H9 (cell line): Measurements from ENCODE around the gene ST8SIA2. TPM values are rescaled to one million over a fixed set of nuclear protein-coding genes. Genes with fewer than 3 reads are reported as not detected.

ENCODE experiments used
- DNase-seq: peaks from one replicate; pipeline ENCODE4 v3.0.0-alpha.2; 2017
- H2AFZ ChIP-seq: one replicate; pipeline ENCODE4 v1.6.1; 2013; ENCODE audit warnings: mild to moderate bottlenecking, low read length, control low read depth, moderate library complexity
- H2AK5ac ChIP-seq: 2 replicates; pipeline ENCODE4 v1.6.1; 2013; ENCODE audit warnings: low read length, control low read depth, mixed read lengths; ENCODE audit not compliant: insufficient read length
- H2BK120ac ChIP-seq: one replicate; pipeline ENCODE4 v1.6.1; 2013; ENCODE audit warnings: low read depth, mild to moderate bottlenecking, low read length, control low read depth, inconsistent platforms; ENCODE audit not compliant: poor library complexity, severe bottlenecking
- H2BK12ac ChIP-seq: 2 replicates; pipeline ENCODE4 v1.6.1; 2013; ENCODE audit warnings: low read length, control low read depth, mixed read lengths, low read depth; ENCODE audit not compliant: insufficient read length
- H2BK15ac ChIP-seq: 2 replicates; pipeline ENCODE4 v1.6.1; 2013; ENCODE audit warnings: low read depth, low read length, control low read depth
- H2BK20ac ChIP-seq: one replicate; pipeline ENCODE4 v1.6.1; 2013; ENCODE audit warnings: low read depth, mild to moderate bottlenecking, low read length, control low read depth, inconsistent platforms; ENCODE audit not compliant: poor library complexity, severe bottlenecking
- H2BK5ac ChIP-seq: 2 replicates; pipeline ENCODE4 v1.6.1; 2013; ENCODE audit warnings: low read length, control low read depth, mixed read lengths; ENCODE audit not compliant: insufficient read length
- H3K14ac ChIP-seq: 2 replicates; pipeline ENCODE4 v1.6.1; 2013; ENCODE audit warnings: low read length, control low read depth; ENCODE audit not compliant: insufficient read depth
- H3K18ac ChIP-seq: 2 replicates; pipeline ENCODE4 v1.6.1; 2013; ENCODE audit warnings: low read depth, mild to moderate bottlenecking, mixed read lengths, low read length, control low read depth; ENCODE audit not compliant: insufficient read length
- H3K23ac ChIP-seq: 2 replicates; pipeline ENCODE4 v1.6.1; 2013; ENCODE audit warnings: low read length, control low read depth, mixed read lengths, low read depth; ENCODE audit not compliant: insufficient read length
- H3K23me2 ChIP-seq: 2 replicates; pipeline ENCODE4 v1.6.1; 2013; ENCODE audit warnings: low read depth, mild to moderate bottlenecking, mixed read lengths, low read length, control low read depth; ENCODE audit not compliant: insufficient read length, poor library complexity, severe bottlenecking
- H3K27ac ChIP-seq: 2 replicates; pipeline ENCODE4 v1.5.1; 2013; ENCODE audit warnings: low read length, control low read depth, mixed read lengths, low read depth; ENCODE audit not compliant: insufficient read length
- H3K27me3 ChIP-seq: 2 replicates; pipeline ENCODE4 v1.6.1; 2013; ENCODE audit warnings: low read length, control low read depth, inconsistent platforms; ENCODE audit not compliant: insufficient read depth
- H3K4ac ChIP-seq: 2 replicates; pipeline ENCODE4 v1.6.1; 2013; ENCODE audit warnings: low read depth, mild to moderate bottlenecking, control low read depth, inconsistent platforms, low read length, moderate library complexity
- H3K4me1 ChIP-seq: 2 replicates; pipeline ENCODE4 v1.6.1; 2013; ENCODE audit warnings: low read length, control low read depth, inconsistent platforms; ENCODE audit not compliant: insufficient read depth
- H3K4me2 ChIP-seq: 2 replicates; pipeline ENCODE4 v1.6.1; 2013; ENCODE audit warnings: low read length, control low read depth, mixed read lengths; ENCODE audit not compliant: insufficient read length, insufficient read depth
- H3K56ac ChIP-seq: 2 replicates; pipeline ENCODE4 v1.6.1; 2013; ENCODE audit warnings: low read depth, mild to moderate bottlenecking, mixed read lengths, low read length, control low read depth; ENCODE audit not compliant: insufficient read length
- H3K79me1 ChIP-seq: 2 replicates; pipeline ENCODE4 v1.6.1; 2013; ENCODE audit warnings: low read depth, mild to moderate bottlenecking, moderate library complexity, low read length, control low read depth, inconsistent platforms; ENCODE audit not compliant: insufficient read depth, poor library complexity, severe bottlenecking
- H3K79me2 ChIP-seq: 2 replicates; pipeline ENCODE4 v1.6.1; 2013; ENCODE audit warnings: low read length, control low read depth, inconsistent platforms; ENCODE audit not compliant: insufficient read depth
- H3K9ac ChIP-seq: 2 replicates; pipeline ENCODE4 v1.6.1; 2013; ENCODE audit warnings: low read length, control low read depth, mixed read lengths; ENCODE audit not compliant: insufficient read length; ENCODE audit errors: extremely low read depth
- H3K9me3 ChIP-seq: one replicate; pipeline ENCODE4 v1.6.1; 2013; ENCODE audit warnings: low read depth, low read length, inconsistent platforms; ENCODE audit not compliant: control insufficient read depth
- H3T11ph ChIP-seq: one replicate; pipeline ENCODE4 v1.6.1; 2013; ENCODE audit warnings: mild to moderate bottlenecking, low read length, control low read depth, inconsistent platforms
- H4K20me1 ChIP-seq: one replicate; pipeline ENCODE4 v1.6.1; 2013; ENCODE audit not compliant: control insufficient read depth, insufficient read length, insufficient read depth
- H4K5ac ChIP-seq: 2 replicates; pipeline ENCODE4 v1.6.1; 2013; ENCODE audit warnings: low read depth, mild to moderate bottlenecking, mixed read lengths, low read length, control low read depth; ENCODE audit not compliant: insufficient read length
- H4K8ac ChIP-seq: replicated peaks from 2 replicates; pipeline ENCODE4 v1.6.1; 2013; ENCODE audit warnings: low read length, control low read depth, mixed read lengths, low read depth; ENCODE audit not compliant: insufficient read length
- H4K91ac ChIP-seq: 2 replicates; pipeline ENCODE4 v1.6.1; 2013; ENCODE audit warnings: low read depth, mild to moderate bottlenecking, moderate library complexity, mixed read lengths, low read length, control low read depth; ENCODE audit not compliant: insufficient read length
- H3K27ac Mint-ChIP-seq, 3 experiments: 2 replicates in 2 of 3; 3 replicates in 1 of 3; pipeline ENCODE4 v1.8.0; 2020 to 2021; ENCODE audit warnings: mixed read lengths in 3 of 3, mild to moderate bottlenecking in 1 of 3, moderate library complexity in 1 of 3
- H3K27me3 Mint-ChIP-seq: 2 replicates; pipeline ENCODE4 v1.8.0; 2021; ENCODE audit warnings: low read depth, mild to moderate bottlenecking, moderate library complexity, mixed read lengths
- H3K36me3 Mint-ChIP-seq, 3 experiments: 2 replicates in 2 of 3; 3 replicates in 1 of 3; pipeline ENCODE4 v1.8.0; 2020 to 2021; ENCODE audit warnings: low read depth in 3 of 3, mixed read lengths in 3 of 3; ENCODE audit not compliant: insufficient read depth in 1 of 3
- H3K4me1 Mint-ChIP-seq, 2 experiments: 2 replicates each; pipeline ENCODE4 v1.8.0; 2020; ENCODE audit warnings: mixed read lengths in 2 of 2
- H3K4me3 Mint-ChIP-seq, 2 experiments: 2 replicates in 1 of 2; 3 replicates in 1 of 2; pipeline ENCODE4 v1.8.0; 2020 to 2021; ENCODE audit warnings: mild to moderate bottlenecking in 2 of 2, mixed read lengths in 2 of 2, moderate library complexity in 1 of 2
- H3K9me3 Mint-ChIP-seq, 2 experiments: 2 replicates in 1 of 2; 3 replicates in 1 of 2; pipeline ENCODE4 v1.8.0; 2020; ENCODE audit warnings: mild to moderate bottlenecking in 2 of 2, mixed read lengths in 2 of 2, moderate library complexity in 1 of 2
- WGBS: extraction: QIAGEN DNeasy Blood & Tissue Kit; methylation state at CpG from one replicate; pipeline ENCODE4 v1.1.7; 2013; ENCODE audit warnings: missing lambda C conversion rate, low lambda C conversion rate, mixed read lengths; ENCODE audit not compliant: insufficient read length; ENCODE audit errors: extremely low coverage; 5-methylcytosine and 5-hydroxymethylcytosine counted together
- total RNA-seq: library from RNA; stranded (reverse); gene quantifications from 2 replicates; pipeline ENCODE4 v1.2.1, GENCODE V29; 2021
- TF ChIP-seq, protein P1 (sequence below): fragments of 200-600 bp; sonication (generic); conservative IDR thresholded peaks from 3 replicates; pipeline ENCODE4 v1.8.0; 2021; ENCODE audit warnings: antibody characterized with exemption, mild to moderate bottlenecking

Gene ST8SIA2
- total RNA-seq, 1 experiment from 2014 or later, result 1.8 TPM

DNA sequence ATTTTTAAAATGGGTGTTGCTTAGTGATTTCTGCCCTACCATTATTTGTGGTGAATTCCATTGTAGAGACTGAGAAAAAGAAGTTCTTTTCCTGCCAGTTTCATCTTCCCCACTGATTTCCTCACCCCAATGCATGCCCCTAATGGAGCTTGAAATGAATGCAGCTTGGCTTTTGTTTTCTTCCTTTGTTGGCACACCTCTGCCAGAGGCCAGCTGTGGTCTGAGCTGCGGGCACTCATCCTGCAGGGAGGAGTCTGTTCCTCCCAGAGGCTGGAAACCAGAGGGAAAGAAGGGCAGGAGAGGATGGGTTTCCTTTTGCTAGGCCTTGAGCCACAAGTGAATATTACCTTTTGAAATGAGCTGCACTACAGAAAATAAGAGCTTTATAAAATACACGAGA, 9.3 kb upstream of the ST8SIA2 start:
- H3K27me3 Mint-ChIP-seq, result peaks cover 32% of the 10 kb centered on the region

More for the DNA sequence above, 9.3 kb upstream of the ST8SIA2 start:
- no peak overlapping the region for H3K27ac ChIP-seq
- no peaks in the 10 kb centered on the region for H3K23me2 ChIP-seq
- no peak overlapping the region for H2BK20ac ChIP-seq
- no peak overlapping the region for H2AFZ ChIP-seq
- no peak overlapping the region for H3K27ac Mint-ChIP-seq
- H3K9me3 Mint-ChIP-seq, result no peaks in the 10 kb centered on the region
- TF ChIP-seq, protein P1, sequence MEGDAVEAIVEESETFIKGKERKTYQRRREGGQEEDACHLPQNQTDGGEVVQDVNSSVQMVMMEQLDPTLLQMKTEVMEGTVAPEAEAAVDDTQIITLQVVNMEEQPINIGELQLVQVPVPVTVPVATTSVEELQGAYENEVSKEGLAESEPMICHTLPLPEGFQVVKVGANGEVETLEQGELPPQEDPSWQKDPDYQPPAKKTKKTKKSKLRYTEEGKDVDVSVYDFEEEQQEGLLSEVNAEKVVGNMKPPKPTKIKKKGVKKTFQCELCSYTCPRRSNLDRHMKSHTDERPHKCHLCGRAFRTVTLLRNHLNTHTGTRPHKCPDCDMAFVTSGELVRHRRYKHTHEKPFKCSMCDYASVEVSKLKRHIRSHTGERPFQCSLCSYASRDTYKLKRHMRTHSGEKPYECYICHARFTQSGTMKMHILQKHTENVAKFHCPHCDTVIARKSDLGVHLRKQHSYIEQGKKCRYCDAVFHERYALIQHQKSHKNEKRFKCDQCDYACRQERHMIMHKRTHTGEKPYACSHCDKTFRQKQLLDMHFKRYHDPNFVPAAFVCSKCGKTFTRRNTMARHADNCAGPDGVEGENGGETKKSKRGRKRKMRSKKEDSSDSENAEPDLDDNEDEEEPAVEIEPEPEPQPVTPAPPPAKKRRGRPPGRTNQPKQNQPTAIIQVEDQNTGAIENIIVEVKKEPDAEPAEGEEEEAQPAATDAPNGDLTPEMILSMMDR, result no peak
- no peak for DNase-seq
- H3K18ac ChIP-seq, result no peak overlapping the region
- H4K91ac ChIP-seq, result no peak overlapping the region
- H3K4me2 ChIP-seq, result no peak overlapping the region
- H3K79me2 ChIP-seq, result no peaks in the 10 kb centered on the region
- H3K14ac ChIP-seq, result no peak overlapping the region
- H3K4me3 Mint-ChIP-seq, result no peak overlapping the region
- H3K23ac ChIP-seq, result no peak overlapping the region
- no peak overlapping the region for H3K4ac ChIP-seq
- H3K4me1 Mint-ChIP-seq, result peaks cover 2 to 9% of the 10 kb centered on the region in 2 experiments
- no CpG with 5 or more reads among the region's 2 CpGs for WGBS
- no peak overlapping the region for H2AK5ac ChIP-seq
- no peak overlapping the region for H3T11ph ChIP-seq
- H3K9ac ChIP-seq, result no peak overlapping the region
- no peak overlapping the region for H2BK15ac ChIP-seq
- H3K27me3 ChIP-seq, result no peaks in the 10 kb centered on the region; the same call in 1 of the 2 replicates
- H4K20me1 ChIP-seq, result no peaks in the 10 kb centered on the region
- no peaks in the 10 kb centered on the region for H3K36me3 Mint-ChIP-seq
- H2BK5ac ChIP-seq, result no peak overlapping the region
- no peak overlapping the region for H4K5ac ChIP-seq
- H4K8ac ChIP-seq, result no peak overlapping the region
- no peaks in the 10 kb centered on the region for H3K9me3 ChIP-seq
- no peaks in the 10 kb centered on the region for H3K4me1 ChIP-seq
- no peaks in the 10 kb centered on the region for H3K79me1 ChIP-seq
- H2BK120ac ChIP-seq, result no peak overlapping the region
- H2BK12ac ChIP-seq, result no peak overlapping the region
- no peak overlapping the region for H3K56ac ChIP-seq
